Liver (tissue), 3 donors: ENCODE results near the gene HIPK1.

Experiments used
- GABPA ChIP-seq, 2 donors: IDR thresholded peaks in 1 of 2; conservative IDR thresholded peaks in 1 of 2; 2 replicates each; pipeline ENCODE4 v1.6.1; 2016; ENCODE audit warnings: antibody characterized with exemption in 2 of 2, mild to moderate bottlenecking in 1 of 2, moderate library complexity in 1 of 2
- HNF4G ChIP-seq: IDR thresholded peaks from 2 replicates; pipeline ENCODE4 v1.6.1; 2016; ENCODE audit warnings: antibody characterized with exemption
- JUND ChIP-seq, 2 donors: IDR thresholded peaks; 2 replicates each; pipeline ENCODE4 v1.6.1; 2016; ENCODE audit warnings: antibody characterized with exemption in 2 of 2
- RAD21 ChIP-seq, 2 donors: IDR thresholded peaks; 2 replicates each; pipeline ENCODE4 v1.6.1; 2016; ENCODE audit warnings: antibody characterized with exemption in 2 of 2, mild to moderate bottlenecking in 2 of 2
- TAF1 ChIP-seq: conservative IDR thresholded peaks from 2 replicates; pipeline ENCODE4 v1.6.1; 2016; ENCODE audit warnings: antibody characterized with exemption, mild to moderate bottlenecking
- TF ChIP-seq, protein P1 (sequence below): fragments of 150-350 bp; IDR thresholded peaks from 2 replicates; pipeline ENCODE4 v1.5.1; 2017; ENCODE audit warnings: improper control_type of control experiment, low read depth, low read length; ENCODE audit not compliant: missing input control
- TF ChIP-seq, protein P2 (sequence below): IDR thresholded peaks from 2 replicates; pipeline ENCODE4 v1.6.1; 2016; ENCODE audit warnings: antibody characterized with exemption
- TF ChIP-seq, protein P3 (sequence below): IDR thresholded peaks from 2 replicates; pipeline ENCODE4 v1.6.1; 2016; ENCODE audit warnings: antibody characterized with exemption, mild to moderate bottlenecking
- TF ChIP-seq, protein P4 (sequence below): IDR thresholded peaks from 2 replicates; pipeline ENCODE4 v1.6.1; 2016; ENCODE audit warnings: antibody characterized with exemption
- donor health status: healthy.
- donor health status: healthy.

DNA sequence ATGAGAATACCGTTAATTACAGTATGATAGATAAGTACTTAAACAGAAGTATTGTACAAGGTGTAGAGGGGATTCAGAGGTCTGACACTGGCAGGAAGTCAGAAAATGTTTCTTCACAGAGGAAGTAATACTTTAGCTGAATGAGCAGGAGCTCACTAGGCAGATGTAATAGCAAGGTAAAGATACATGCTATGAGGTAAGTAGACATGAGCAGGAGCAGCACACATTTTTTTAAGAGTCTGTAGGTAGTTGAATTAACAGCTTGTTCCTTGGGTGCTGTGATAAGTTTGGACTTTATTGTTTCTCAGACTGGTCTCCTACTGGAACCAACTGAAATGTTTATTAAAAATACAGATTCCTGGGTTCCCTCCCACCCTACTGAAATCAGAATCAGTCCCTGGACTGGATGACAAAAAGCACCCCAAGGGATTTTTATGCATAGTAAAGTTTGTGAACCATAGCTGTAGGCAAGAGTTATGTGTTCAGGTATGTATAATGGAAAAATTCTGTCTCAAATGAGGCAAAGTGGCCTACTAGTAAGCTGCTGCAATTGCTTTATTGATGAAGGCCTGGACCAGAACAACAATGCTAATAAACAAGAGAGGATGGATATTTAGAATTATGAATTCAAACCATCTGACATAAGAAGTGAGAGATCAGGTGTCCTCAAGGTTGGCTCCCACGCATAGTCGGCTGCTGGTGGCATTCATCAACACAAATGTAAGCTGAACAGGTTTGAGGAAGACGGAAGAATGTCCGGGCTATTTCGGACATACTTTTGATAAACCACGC lies 25.4 kb upstream of the HIPK1 start:
- TF ChIP-seq, protein P1, sequence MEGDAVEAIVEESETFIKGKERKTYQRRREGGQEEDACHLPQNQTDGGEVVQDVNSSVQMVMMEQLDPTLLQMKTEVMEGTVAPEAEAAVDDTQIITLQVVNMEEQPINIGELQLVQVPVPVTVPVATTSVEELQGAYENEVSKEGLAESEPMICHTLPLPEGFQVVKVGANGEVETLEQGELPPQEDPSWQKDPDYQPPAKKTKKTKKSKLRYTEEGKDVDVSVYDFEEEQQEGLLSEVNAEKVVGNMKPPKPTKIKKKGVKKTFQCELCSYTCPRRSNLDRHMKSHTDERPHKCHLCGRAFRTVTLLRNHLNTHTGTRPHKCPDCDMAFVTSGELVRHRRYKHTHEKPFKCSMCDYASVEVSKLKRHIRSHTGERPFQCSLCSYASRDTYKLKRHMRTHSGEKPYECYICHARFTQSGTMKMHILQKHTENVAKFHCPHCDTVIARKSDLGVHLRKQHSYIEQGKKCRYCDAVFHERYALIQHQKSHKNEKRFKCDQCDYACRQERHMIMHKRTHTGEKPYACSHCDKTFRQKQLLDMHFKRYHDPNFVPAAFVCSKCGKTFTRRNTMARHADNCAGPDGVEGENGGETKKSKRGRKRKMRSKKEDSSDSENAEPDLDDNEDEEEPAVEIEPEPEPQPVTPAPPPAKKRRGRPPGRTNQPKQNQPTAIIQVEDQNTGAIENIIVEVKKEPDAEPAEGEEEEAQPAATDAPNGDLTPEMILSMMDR: no peak
- TF ChIP-seq HNF4G: no peak
- TF ChIP-seq, protein P2, sequence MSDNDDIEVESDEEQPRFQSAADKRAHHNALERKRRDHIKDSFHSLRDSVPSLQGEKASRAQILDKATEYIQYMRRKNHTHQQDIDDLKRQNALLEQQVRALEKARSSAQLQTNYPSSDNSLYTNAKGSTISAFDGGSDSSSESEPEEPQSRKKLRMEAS: no peak
- TF ChIP-seq, protein P3, sequence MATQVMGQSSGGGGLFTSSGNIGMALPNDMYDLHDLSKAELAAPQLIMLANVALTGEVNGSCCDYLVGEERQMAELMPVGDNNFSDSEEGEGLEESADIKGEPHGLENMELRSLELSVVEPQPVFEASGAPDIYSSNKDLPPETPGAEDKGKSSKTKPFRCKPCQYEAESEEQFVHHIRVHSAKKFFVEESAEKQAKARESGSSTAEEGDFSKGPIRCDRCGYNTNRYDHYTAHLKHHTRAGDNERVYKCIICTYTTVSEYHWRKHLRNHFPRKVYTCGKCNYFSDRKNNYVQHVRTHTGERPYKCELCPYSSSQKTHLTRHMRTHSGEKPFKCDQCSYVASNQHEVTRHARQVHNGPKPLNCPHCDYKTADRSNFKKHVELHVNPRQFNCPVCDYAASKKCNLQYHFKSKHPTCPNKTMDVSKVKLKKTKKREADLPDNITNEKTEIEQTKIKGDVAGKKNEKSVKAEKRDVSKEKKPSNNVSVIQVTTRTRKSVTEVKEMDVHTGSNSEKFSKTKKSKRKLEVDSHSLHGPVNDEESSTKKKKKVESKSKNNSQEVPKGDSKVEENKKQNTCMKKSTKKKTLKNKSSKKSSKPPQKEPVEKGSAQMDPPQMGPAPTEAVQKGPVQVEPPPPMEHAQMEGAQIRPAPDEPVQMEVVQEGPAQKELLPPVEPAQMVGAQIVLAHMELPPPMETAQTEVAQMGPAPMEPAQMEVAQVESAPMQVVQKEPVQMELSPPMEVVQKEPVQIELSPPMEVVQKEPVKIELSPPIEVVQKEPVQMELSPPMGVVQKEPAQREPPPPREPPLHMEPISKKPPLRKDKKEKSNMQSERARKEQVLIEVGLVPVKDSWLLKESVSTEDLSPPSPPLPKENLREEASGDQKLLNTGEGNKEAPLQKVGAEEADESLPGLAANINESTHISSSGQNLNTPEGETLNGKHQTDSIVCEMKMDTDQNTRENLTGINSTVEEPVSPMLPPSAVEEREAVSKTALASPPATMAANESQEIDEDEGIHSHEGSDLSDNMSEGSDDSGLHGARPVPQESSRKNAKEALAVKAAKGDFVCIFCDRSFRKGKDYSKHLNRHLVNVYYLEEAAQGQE: no peak
- TF ChIP-seq TAF1: no peak
- TF ChIP-seq, protein P4, sequence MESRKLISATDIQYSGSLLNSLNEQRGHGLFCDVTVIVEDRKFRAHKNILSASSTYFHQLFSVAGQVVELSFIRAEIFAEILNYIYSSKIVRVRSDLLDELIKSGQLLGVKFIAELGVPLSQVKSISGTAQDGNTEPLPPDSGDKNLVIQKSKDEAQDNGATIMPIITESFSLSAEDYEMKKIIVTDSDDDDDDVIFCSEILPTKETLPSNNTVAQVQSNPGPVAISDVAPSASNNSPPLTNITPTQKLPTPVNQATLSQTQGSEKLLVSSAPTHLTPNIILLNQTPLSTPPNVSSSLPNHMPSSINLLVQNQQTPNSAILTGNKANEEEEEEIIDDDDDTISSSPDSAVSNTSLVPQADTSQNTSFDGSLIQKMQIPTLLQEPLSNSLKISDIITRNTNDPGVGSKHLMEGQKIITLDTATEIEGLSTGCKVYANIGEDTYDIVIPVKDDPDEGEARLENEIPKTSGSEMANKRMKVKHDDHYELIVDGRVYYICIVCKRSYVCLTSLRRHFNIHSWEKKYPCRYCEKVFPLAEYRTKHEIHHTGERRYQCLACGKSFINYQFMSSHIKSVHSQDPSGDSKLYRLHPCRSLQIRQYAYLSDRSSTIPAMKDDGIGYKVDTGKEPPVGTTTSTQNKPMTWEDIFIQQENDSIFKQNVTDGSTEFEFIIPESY: no peak
- TF ChIP-seq JUND (IDR thresholded peaks at IDR 0.05): no peak
- no peak for TF ChIP-seq RAD21 (IDR thresholded peaks at IDR 0.05)
- no peak for TF ChIP-seq GABPA (IDR thresholded peaks at IDR 0.05 in 1 of 2, conservative IDR thresholded peaks at IDR 0.05 in 1 of 2)
